Duodenal mucosa (tissue), 2 donors: ENCODE results near the gene CLECL1.

ENCODE experiments used
- H3K27ac ChIP-seq: one replicate; pipeline ENCODE4 v1.7.0; 2013; ENCODE audit warnings: low read depth, low read length
- H3K27me3 ChIP-seq, 2 donors: one replicate each; pipeline ENCODE4 v1.7.0; 2013; ENCODE audit warnings: low read length in 2 of 2, control low read depth in 1 of 2; ENCODE audit not compliant: insufficient read depth in 2 of 2, control insufficient read depth in 1 of 2
- H3K36me3 ChIP-seq, 2 donors: one replicate each; pipeline ENCODE4 v1.7.0; 2013; ENCODE audit warnings: low read length in 2 of 2, control low read depth in 1 of 2; ENCODE audit not compliant: insufficient read depth in 2 of 2, control insufficient read depth in 1 of 2
- H3K4me1 ChIP-seq, 2 donors: one replicate each; pipeline ENCODE4 v1.7.0; 2013; ENCODE audit warnings: low read length in 2 of 2, control low read depth in 1 of 2; ENCODE audit not compliant: insufficient read depth in 2 of 2, control insufficient read depth in 1 of 2
- H3K4me3 ChIP-seq, 2 donors: one replicate each; pipeline ENCODE4 v1.7.0; 2013; ENCODE audit warnings: low read length in 2 of 2, low read depth in 1 of 2
- H3K9ac ChIP-seq, 2 donors: one replicate each; pipeline ENCODE4 v1.7.0; 2013; ENCODE audit warnings: low read length in 2 of 2, low read depth in 1 of 2
- H3K9me3 ChIP-seq, 2 donors: one replicate each; pipeline ENCODE4 v1.7.0; 2013; ENCODE audit warnings: low read length in 2 of 2, control low read depth in 1 of 2; ENCODE audit not compliant: control insufficient read depth in 1 of 2

The CLECL1 gene

GRCh38 chr12:9674226-9674590 is 58.7 kb downstream of the CLECL1 start:
- peak overlapping the region in 1 of 2 donors; percentile 20 for H3K9ac ChIP-seq
- H3K4me3 ChIP-seq, result no peak overlapping the region
- no peak overlapping the region for H3K27ac ChIP-seq
- peaks cover 0 to 11% of the 10 kb centered on the region in 2 donors for H3K4me1 ChIP-seq
- H3K9me3 ChIP-seq, result no peaks in the 10 kb centered on the region
- H3K27me3 ChIP-seq, result no peaks in the 10 kb centered on the region
- no peaks in the 10 kb centered on the region for H3K36me3 ChIP-seq

GRCh38 chr12:9673404-9674225 is 59.3 kb downstream of the CLECL1 start:
- Histone ChIP-seq H3K36me3 (no peaks in the 10 kb centered on the region), H3K4me3 (peak overlapping the region; percentile 2 to 3), H3K9me3 (no peaks in the 10 kb centered on the region), H3K4me1 (peaks cover 0 to 11% of the 10 kb centered on the region in 2 donors), H3K27ac (no peak overlapping the region), H3K9ac (peak overlapping the region in 1 of 2 donors; percentile 20), H3K27me3 (no peaks in the 10 kb centered on the region)
